Lung (tissue), 16 donors: ENCODE results near the gene USH1G. TPM values are rescaled to one million over a fixed set of nuclear protein-coding genes. Genes with fewer than 3 reads are reported as not detected.

Experiments
- ATAC-seq: fragments of 200-7000 bp; cut with Tn5 transposase; one replicate; pipeline ENCODE4 v1.9.1; 2020; ENCODE audit warnings: moderate number of reproducible peaks; ENCODE audit not compliant: insufficient read depth, low FRiP score
- DNase-seq, 3 donors: peaks; one replicate each; pipeline ENCODE4 v3.0.0-alpha.2; 2013 to 2017
- H3K27ac ChIP-seq, 2 donors: one replicate each; pipeline ENCODE4 v1.5.1; 2013; ENCODE audit warnings: mild to moderate bottlenecking in 2 of 2, moderate library complexity in 2 of 2, control low read depth in 1 of 2, inconsistent platforms in 1 of 2, low read depth in 1 of 2, low read length in 1 of 2
- H3K27me3 ChIP-seq, 3 donors: one replicate each; pipeline ENCODE4 v1.5.1; 2013; ENCODE audit warnings: low read length in 2 of 3; ENCODE audit not compliant: control insufficient read depth in 3 of 3, insufficient read depth in 3 of 3
- H3K36me3 ChIP-seq, 4 donors: one replicate each; pipeline ENCODE4 v1.5.1; 2013; ENCODE audit warnings: low read length in 4 of 4, mild to moderate bottlenecking in 1 of 4, moderate library complexity in 1 of 4; ENCODE audit not compliant: control insufficient read depth in 4 of 4, insufficient read depth in 4 of 4
- H3K4me1 ChIP-seq, 5 donors: one replicate each; pipeline ENCODE4 v1.5.1; 2013; ENCODE audit warnings: low read length in 5 of 5, mild to moderate bottlenecking in 2 of 5, moderate library complexity in 1 of 5; ENCODE audit not compliant: control insufficient read depth in 5 of 5, insufficient read depth in 5 of 5
- H3K4me3 ChIP-seq: one replicate; pipeline ENCODE4 v1.5.1; 2013; ENCODE audit warnings: mild to moderate bottlenecking, control low read depth, moderate library complexity
- H3K9ac ChIP-seq, 2 donors: one replicate each; pipeline ENCODE4 v1.5.1; 2013; ENCODE audit warnings: low read length in 2 of 2, control low read depth in 1 of 2; ENCODE audit not compliant: insufficient read depth in 1 of 2
- H3K9me3 ChIP-seq, 4 donors: one replicate each; pipeline ENCODE4 v1.5.1; 2013; ENCODE audit warnings: low read length in 3 of 4, mild to moderate bottlenecking in 1 of 4, moderate library complexity in 1 of 4; ENCODE audit not compliant: control insufficient read depth in 4 of 4, insufficient read depth in 3 of 4
- WGBS, 2 donors: extraction: QIAGEN DNeasy Blood & Tissue Kit; methylation state at CpG; one replicate each; pipeline ENCODE4 v1.1.7; 2013; 5-methylcytosine and 5-hydroxymethylcytosine counted together
- long read RNA-seq, 5 donors: transcript quantifications; one replicate each; lab custom pipeline, GENCODE V29; 2026
- polyA plus RNA-seq, 2 donors: library from polyadenylated mRNA; stranded (reverse); fragments of 200-250 nt; gene quantifications; one replicate each; pipeline ENCODE4 v1.2.1, GENCODE V29; 2013
- total RNA-seq, 2 donors: library from RNA; depleted of rRNA in 1 of 2; stranded (reverse); fragments of >200 nt in 1 of 2; gene quantifications; one replicate each; pipeline ENCODE4 v1.2.1, GENCODE V29; 2014 to 2021
- TF ChIP-seq, protein P1 (sequence below): IDR thresholded peaks from 2 replicates; pipeline ENCODE4 v1.5.1; 2012; ENCODE audit warnings: mild to moderate bottlenecking; ENCODE audit errors: control extremely low read depth, extremely low read depth
- donor health status: control.
- donor health status: control.
- donor health status: Bipolar disorder and iron deficiency.
- donor health status: healthy.
- donor health status: DM: yes; HTN: yes; CAD: no.

Gene USH1G
- not detected for total RNA-seq
- polyA plus RNA-seq = under 1 TPM in 1 of 2 donors, not detected in 1; 0.01 TPM
- long read RNA-seq, donor 1 = 0 reads
- long read RNA-seq, donor 2 = 0 reads
- long read RNA-seq, donor 3 = 0 reads
- long read RNA-seq, donor 4 = 0 reads
- long read RNA-seq, donor 5 = 0 reads

GRCh38 chr17:74922694-74923537 is at the start of gene USH1G:
Gene USH1G, minus strand, starts transcription at chr17:74923255. Its CDS starts 182 bp downstream, at chr17:74923073.
- Histone ChIP-seq H3K9ac (no peak within 1 kb of the TSS), H3K4me3 (no peak within 1 kb of the TSS), H3K4me1 (peaks cover 0 to 16% (median 3%) of the 10 kb centered on the region in 5 donors), H3K9me3 (no peaks in the 10 kb centered on the region), H3K27ac (no peak within 1 kb of the TSS), H3K36me3 (no peaks in the 10 kb centered on the region), H3K27me3 (peaks cover 0 to 57% (median 56%) of the 10 kb centered on the region in 3 donors)
- peak in 1 of 3 donors; percentile 13 for DNase-seq
- WGBS, 2 donors = 5 to 7% methylated on average over 41 to 57 of the region's 57 CpGs
- TF ChIP-seq, protein P1, sequence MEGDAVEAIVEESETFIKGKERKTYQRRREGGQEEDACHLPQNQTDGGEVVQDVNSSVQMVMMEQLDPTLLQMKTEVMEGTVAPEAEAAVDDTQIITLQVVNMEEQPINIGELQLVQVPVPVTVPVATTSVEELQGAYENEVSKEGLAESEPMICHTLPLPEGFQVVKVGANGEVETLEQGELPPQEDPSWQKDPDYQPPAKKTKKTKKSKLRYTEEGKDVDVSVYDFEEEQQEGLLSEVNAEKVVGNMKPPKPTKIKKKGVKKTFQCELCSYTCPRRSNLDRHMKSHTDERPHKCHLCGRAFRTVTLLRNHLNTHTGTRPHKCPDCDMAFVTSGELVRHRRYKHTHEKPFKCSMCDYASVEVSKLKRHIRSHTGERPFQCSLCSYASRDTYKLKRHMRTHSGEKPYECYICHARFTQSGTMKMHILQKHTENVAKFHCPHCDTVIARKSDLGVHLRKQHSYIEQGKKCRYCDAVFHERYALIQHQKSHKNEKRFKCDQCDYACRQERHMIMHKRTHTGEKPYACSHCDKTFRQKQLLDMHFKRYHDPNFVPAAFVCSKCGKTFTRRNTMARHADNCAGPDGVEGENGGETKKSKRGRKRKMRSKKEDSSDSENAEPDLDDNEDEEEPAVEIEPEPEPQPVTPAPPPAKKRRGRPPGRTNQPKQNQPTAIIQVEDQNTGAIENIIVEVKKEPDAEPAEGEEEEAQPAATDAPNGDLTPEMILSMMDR = no peak
- no peak for ATAC-seq

GRCh38 chr17:74972107-74972972 is 49.3 kb upstream of the USH1G start, which contains the start of gene HID1:
Gene HID1, minus strand, starts transcription at chr17:74972759. Its CDS starts 103 bp downstream, at chr17:74972656.
- ATAC-seq = peak; percentile 73
- Histone ChIP-seq H3K9ac (no peak within 1 kb of the TSS), H3K27ac (peak within 1 kb of the TSS; percentile 46 to 69), H3K4me1 (peaks cover 0 to 14% (median 0%) of the 10 kb centered on the region in 5 donors), H3K27me3 (peaks cover 0 to 15% (median 14%) of the 10 kb centered on the region in 3 donors), H3K4me3 (peak within 1 kb of the TSS; percentile 71), H3K36me3 (no peaks in the 10 kb centered on the region), H3K9me3 (no peaks in the 10 kb centered on the region)
- TF ChIP-seq, protein P1 = no peak
- peak; percentile 42 to 78 (median 66) for DNase-seq
- WGBS, 2 donors = 1 to 2% methylated on average over 62 to 95 of the region's 95 CpGs

GRCh38 chr17:74971842-74972106 is 48.7 kb upstream of the USH1G start:
- Histone ChIP-seq H3K9ac (no peak overlapping the region), H3K27ac (peak overlapping the region in 1 of 2 donors; percentile 69), H3K36me3 (no peaks in the 10 kb centered on the region), H3K4me1 (peaks cover 0 to 14% (median 0%) of the 10 kb centered on the region in 5 donors), H3K9me3 (no peaks in the 10 kb centered on the region), H3K27me3 (peaks cover 0 to 15% (median 14%) of the 10 kb centered on the region in 3 donors), H3K4me3 (peak overlapping the region; percentile 71)
- WGBS, 2 donors = 16 to 31% methylated on average over 8 to 9 of the region's 9 CpGs
- TF ChIP-seq, protein P1 = no peak
- DNase-seq (no peak), ATAC-seq (no peak)
